ENCODE measurements around the gene HEPH. TPM values are rescaled to one million over a fixed set of nuclear protein-coding genes. Genes with fewer than 3 reads are reported as not detected.
"Not testable (repeated sequence)": the region's sequence is repeated elsewhere in the genome, so short reads cannot be mapped to it uniquely, and the experiment has no call there.

The HEPH gene
- total RNA-seq, 1 experiment from 2014 or later, result 0.30 TPM

DNA sequence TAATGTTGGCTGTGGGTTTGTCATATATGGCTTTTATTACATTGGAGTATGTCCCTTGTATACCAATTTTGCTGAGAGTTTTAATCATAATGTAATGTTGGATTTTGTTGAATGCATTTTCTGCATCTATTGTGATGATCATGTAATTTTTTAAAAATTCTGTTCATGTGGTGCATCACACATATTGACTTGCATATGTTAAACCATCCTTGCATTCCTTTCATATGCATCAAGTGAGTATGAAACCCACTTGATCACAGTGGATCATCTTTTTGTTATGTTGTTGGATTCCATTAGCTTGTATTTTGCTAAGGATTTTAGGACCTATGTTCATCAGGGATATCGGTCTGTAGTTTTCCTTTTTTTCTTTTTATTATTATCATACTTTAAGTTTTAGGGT is 12.1 kb downstream of the HEPH start:
- H3K27ac ChIP-seq, result no peak overlapping the region
- H3K27me3 ChIP-seq, result no peaks in the 10 kb centered on the region
- no peaks in the 10 kb centered on the region for H3K4me1 ChIP-seq
- H3K9me3 ChIP-seq (replicated peaks), result no peaks in the 10 kb centered on the region
- no peak for DNase-seq
- H3K4me3 ChIP-seq, result no peak overlapping the region
- H3K36me3 ChIP-seq, result no peaks in the 10 kb centered on the region

DNA sequence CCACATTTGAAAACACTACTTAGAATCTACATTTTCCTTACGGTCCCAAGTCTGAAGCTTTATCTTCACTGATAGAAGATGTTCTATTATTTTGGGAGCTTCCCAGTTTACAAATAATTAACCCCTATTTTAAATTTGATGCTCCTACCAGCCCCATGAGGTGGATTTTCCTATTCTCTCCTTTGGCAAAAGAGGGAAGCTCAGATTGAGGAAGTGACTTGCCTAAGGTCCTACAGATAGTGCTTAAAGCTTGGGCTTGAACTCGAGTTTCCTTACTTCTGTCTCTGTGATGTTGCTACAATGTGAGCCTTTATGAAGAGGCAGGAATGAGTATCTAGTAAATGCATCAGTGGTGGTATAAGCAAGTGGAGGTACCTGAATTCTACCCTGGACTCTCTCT is 27.5 kb downstream of the HEPH start:
- H3K27me3 ChIP-seq, result no peaks in the 10 kb centered on the region
- no peaks in the 10 kb centered on the region for H3K36me3 ChIP-seq
- DNase-seq, result no peak
- H3K9me3 ChIP-seq (replicated peaks), result no peaks in the 10 kb centered on the region
- no peak overlapping the region for H3K4me3 ChIP-seq
- H3K4me1 ChIP-seq, result no peaks in the 10 kb centered on the region
- no peak overlapping the region for H3K27ac ChIP-seq

DNA sequence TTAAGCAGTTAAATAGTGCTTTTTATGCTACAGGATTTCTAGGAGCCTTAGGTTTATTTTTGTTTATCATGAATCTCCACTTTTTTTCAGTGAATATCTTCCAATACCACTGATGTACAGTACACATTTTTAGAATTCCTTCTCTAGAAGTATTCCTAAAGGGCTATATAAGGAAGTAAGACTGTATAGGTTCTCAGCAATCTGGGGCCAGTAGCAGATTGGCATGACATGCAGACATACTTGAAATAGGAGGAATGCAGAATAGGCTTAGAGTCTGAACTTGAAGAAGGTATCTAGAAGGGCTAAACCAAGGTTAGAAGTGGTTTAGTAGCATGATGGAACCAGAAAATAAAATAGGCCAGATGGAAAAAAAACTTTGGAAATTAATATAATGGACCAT is 29.8 kb downstream of the HEPH start:
- Histone ChIP-seq H3K4me1 (no peaks in the 10 kb centered on the region), H3K4me3 (no peak overlapping the region), H3K36me3 (no peaks in the 10 kb centered on the region), H3K27me3 (no peaks in the 10 kb centered on the region), H3K9me3 (replicated peaks) (no peaks in the 10 kb centered on the region), H3K27ac (no peak overlapping the region)
- DNase-seq, result no peak

GRCh38 chrX:66200050-66200664 is 36.1 kb downstream of the HEPH start:
- Histone ChIP-seq H3K4me1 (no peaks in the 10 kb centered on the region), H3K9me3 (replicated peaks) (no peaks in the 10 kb centered on the region), H3K36me3 (no peaks in the 10 kb centered on the region), H3K27ac (no peak overlapping the region), H3K27me3 (no peaks in the 10 kb centered on the region), H3K4me3 (no peak overlapping the region)
- DNase-seq, result no peak

DNA sequence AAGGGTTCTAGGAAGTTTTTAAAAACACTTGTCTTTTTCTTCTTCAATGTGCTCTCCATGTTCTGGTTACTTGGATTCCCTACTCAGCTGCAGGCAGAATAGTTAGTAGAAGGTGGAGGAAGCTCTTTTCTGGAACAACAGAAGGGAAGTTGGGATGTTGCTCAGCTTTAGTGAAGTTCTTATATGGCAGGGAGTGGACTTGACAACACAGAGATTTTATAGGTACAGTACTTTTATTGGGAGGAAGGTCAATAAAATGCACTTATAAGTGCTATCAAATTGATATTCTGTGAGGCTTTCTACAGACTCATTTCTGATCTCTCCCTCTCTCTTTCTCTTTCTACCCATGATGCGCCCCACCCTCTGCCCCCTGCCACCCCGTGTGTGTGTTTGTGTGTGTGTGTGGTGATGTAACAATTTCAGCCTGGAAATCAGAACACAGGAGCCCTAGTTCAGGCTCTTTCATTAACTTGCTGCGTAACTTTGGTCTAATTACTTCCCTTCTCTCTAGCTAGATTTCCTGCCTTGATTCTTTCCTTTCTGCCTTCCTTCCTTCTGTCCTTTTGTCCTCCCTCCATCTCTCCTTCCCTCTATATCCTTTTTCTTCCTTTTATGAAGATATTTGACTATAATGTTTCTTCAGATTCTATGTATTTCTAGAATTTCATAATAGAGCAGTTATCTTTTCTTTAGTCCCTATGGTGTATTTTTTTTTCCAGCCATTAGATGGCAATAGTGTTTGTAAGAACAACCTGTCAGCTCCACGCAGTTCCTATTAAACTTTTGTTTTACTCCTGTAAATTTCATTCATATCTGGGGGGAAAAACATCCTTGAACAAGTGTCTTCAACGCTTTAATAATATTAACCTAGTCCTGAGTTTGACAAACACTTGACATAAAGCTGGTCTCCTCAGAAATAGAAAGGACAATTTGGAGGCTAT is 37.1 kb downstream of the HEPH start:
- H3K36me3 ChIP-seq, result no peaks in the 10 kb centered on the region
- peak in 1 of 2 experiments; percentile 11 for DNase-seq
- H3K4me1 ChIP-seq, result no peaks in the 10 kb centered on the region
- no peak overlapping the region for H3K27ac ChIP-seq
- no peaks in the 10 kb centered on the region for H3K9me3 ChIP-seq (replicated peaks)
- no peaks in the 10 kb centered on the region for H3K27me3 ChIP-seq
- H3K4me3 ChIP-seq, result no peak overlapping the region

DNA sequence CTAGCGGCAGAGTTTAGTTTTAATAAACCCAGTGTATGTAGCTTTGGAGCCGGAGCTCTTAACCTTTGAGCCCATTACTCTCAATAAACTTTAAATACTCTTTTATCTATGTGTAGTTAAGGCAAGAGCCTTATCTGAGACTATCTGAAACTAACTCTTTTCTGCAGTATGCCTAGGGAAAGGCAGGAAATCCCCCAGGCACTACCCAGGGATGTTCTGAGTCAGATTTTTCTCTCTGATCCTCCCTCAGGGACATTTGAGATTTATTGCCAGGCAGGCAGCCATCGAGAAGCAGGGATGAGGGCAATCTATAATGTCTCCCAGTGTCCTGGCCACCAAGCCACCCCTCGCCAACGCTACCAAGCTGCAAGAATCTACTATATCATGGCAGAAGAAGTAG is 39.1 kb downstream of the HEPH start:
- Histone ChIP-seq H3K4me1 (no peaks in the 10 kb centered on the region), H3K27me3 (no peaks in the 10 kb centered on the region), H3K4me3 (no peak overlapping the region), H3K27ac (no peak overlapping the region), H3K9me3 (replicated peaks) (no peaks in the 10 kb centered on the region), H3K36me3 (no peaks in the 10 kb centered on the region)
- DNase-seq, result no peak

DNA sequence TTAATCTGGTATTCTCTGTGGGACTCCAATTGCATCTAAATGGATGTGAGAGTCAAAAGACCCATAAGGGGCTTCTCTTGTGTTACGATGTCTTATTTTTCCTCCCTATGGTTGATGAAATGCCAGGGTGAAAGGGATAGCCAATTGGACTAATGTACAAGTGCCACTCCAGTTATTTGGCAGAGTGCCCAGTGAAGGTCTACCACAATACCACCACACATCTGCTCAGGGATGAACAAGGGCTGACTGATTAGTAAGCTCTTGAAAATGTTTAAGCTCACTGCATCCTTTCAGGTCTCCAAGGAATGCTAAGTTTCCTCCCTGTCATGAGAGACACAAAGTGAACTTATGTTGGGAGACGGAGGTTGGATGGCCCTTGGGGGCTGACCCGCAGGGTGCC is 57.8 kb downstream of the HEPH start:
- DNase-seq, result peak; percentile 30 to 44
- H3K36me3 ChIP-seq, result no peaks in the 10 kb centered on the region

GRCh38 chrX:66232296-66232695 is 68.2 kb downstream of the HEPH start:
- Histone ChIP-seq H3K9me3 (replicated peaks) (no peaks in the 10 kb centered on the region), H3K36me3 (no peaks in the 10 kb centered on the region), H3K4me3 (no peak overlapping the region), H3K27me3 (no peaks in the 10 kb centered on the region), H3K4me1 (no peaks in the 10 kb centered on the region), H3K27ac (no peak overlapping the region)
- DNase-seq, result no peak

More for the DNA sequence above, 57.8 kb downstream of the HEPH start:
- Histone ChIP-seq H3K4me3 (no peak overlapping the region), H3K27ac (no peak overlapping the region), H3K9me3 (replicated peaks) (no peaks in the 10 kb centered on the region), H3K4me1 (no peaks in the 10 kb centered on the region), H3K27me3 (no peaks in the 10 kb centered on the region)

GRCh38 chrX:66233209-66233608 is 69.2 kb downstream of the HEPH start:
- Histone ChIP-seq H3K9me3 (replicated peaks) (no peaks in the 10 kb centered on the region), H3K27ac (no peak overlapping the region), H3K4me3 (no peak overlapping the region), H3K36me3 (no peaks in the 10 kb centered on the region), H3K27me3 (no peaks in the 10 kb centered on the region), H3K4me1 (no peaks in the 10 kb centered on the region)
- DNase-seq, result no peak

GRCh38 chrX:66233904-66234303 is 69.9 kb downstream of the HEPH start:
- not testable (repeated sequence) for H3K27ac ChIP-seq; DNase-seq; H3K4me1 ChIP-seq; H3K9me3 ChIP-seq (replicated peaks); H3K4me3 ChIP-seq; H3K36me3 ChIP-seq; H3K27me3 ChIP-seq

- DNase-seq, result no peak
- no peaks in the 10 kb centered on the region for H3K36me3 ChIP-seq
- no peaks in the 10 kb centered on the region for H3K4me1 ChIP-seq
- H3K9me3 ChIP-seq (replicated peaks), result no peaks in the 10 kb centered on the region
- H3K4me3 ChIP-seq, result no peak overlapping the region
- H3K27ac ChIP-seq, result no peak overlapping the region
- no peaks in the 10 kb centered on the region for H3K27me3 ChIP-seq
Measured at GRCh38 chrX:66255359-66255967, 91.4 kb downstream of the HEPH start.

GRCh38 chrX:66262807-66263206 is 98.8 kb downstream of the HEPH start:
- Histone ChIP-seq H3K27me3 (no peaks in the 10 kb centered on the region), H3K9me3 (replicated peaks) (no peaks in the 10 kb centered on the region), H3K4me3 (no peak overlapping the region), H3K27ac (no peak overlapping the region), H3K36me3 (no peaks in the 10 kb centered on the region), H3K4me1 (no peaks in the 10 kb centered on the region)
- no peak for DNase-seq
